COR-L47 (cell line): Measurements from ENCODE around the gene GABBR2.
"Not testable (repeated sequence)": the region's sequence is repeated elsewhere in the genome, so short reads cannot be mapped to it uniquely, and the experiment has no call there.

Experiments
- DNase-seq: peaks from one replicate; lab custom pipeline; 2025; lab: John Stamatoyannopoulos, UW

The GABBR2 gene

DNA sequence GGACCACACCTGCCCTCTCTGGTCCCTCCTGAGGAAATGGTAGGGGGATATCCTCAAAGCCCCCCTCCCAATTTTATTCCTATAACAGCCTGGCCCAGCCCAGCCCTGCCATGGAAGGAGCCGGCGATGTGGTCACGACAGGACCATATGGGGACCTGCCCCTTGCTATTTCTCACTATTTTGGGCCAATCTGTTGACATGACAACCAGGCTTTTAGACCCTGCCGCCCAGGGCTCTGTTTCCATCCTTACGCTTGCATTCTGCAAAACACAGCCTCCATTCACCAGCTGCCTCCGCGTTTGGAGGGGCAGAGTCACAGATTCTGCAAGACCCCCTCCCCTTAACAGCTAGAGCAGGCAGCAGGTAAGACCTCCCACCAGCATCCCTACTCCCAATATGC is 112.2 kb downstream of the GABBR2 start:
- no peak for DNase-seq

GRCh38 chr9:98594546-98595160 is 114.1 kb downstream of the GABBR2 start:
- no peak for DNase-seq

GRCh38 chr9:98593354-98594253 is 115.1 kb downstream of the GABBR2 start:
- no peak for DNase-seq

- no peak for DNase-seq
Measured at GRCh38 chr9:98591696-98592095, 117.0 kb downstream of the GABBR2 start.

- no peak for DNase-seq
Measured at GRCh38 chr9:98590101-98590500, 118.6 kb downstream of the GABBR2 start.

GRCh38 chr9:98589102-98589501 is 119.6 kb downstream of the GABBR2 start:
- DNase-seq, result no peak

- DNase-seq, result not testable (repeated sequence)
Measured at GRCh38 chr9:98584853-98585438, 123.8 kb downstream of the GABBR2 start.

- DNase-seq, result no peak
Measured at GRCh38 chr9:98584059-98584458, 124.7 kb downstream of the GABBR2 start.

DNA sequence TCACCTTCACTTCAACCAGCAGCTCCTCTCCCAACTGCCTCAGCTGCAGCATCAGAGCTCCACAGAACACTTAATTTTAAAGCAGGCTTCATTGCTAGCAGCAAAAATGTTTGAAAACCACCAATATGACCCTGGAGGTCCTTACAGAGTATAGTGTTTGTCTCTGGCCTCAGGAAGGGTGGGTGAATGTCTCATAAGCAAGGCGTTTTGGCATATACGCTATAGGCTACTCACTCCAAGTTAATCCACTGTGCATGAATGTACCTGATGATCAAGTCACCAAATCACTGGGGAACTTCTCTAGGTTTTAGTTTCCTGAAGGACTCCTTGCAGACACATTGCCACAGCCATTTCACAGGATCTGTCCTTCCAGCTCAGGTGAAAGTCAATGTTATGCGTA is 125.3 kb downstream of the GABBR2 start:
- DNase-seq, result no peak

- no peak for DNase-seq
Measured at GRCh38 chr9:98580956-98581355, 127.8 kb downstream of the GABBR2 start.

DNA sequence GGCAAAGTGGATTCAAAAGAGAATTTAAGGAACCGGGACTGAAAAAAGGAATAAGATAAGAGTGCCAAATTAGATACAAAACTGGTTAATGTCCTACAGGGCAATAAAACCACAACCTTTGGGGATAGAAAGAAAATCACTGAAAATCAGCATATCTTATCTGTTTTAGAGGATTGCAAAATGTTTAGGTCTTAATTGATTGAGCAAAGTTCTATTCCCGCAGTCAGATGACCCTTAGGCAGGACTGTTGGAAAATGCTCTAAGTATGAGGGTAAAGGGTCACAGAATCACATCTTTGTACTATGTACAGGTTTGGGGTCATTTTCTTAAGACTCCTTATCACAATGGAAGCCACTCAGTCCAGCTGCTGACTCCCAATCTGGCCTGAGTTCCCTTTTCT is 129.0 kb downstream of the GABBR2 start:
- no peak for DNase-seq

- DNase-seq, result no peak
Measured at GRCh38 chr9:98577446-98577845, 131.3 kb downstream of the GABBR2 start.

GRCh38 chr9:98576859-98577258 is 131.9 kb downstream of the GABBR2 start:
- no peak for DNase-seq

- DNase-seq, result no peak
Measured at GRCh38 chr9:98576354-98576753, 132.4 kb downstream of the GABBR2 start.

DNA sequence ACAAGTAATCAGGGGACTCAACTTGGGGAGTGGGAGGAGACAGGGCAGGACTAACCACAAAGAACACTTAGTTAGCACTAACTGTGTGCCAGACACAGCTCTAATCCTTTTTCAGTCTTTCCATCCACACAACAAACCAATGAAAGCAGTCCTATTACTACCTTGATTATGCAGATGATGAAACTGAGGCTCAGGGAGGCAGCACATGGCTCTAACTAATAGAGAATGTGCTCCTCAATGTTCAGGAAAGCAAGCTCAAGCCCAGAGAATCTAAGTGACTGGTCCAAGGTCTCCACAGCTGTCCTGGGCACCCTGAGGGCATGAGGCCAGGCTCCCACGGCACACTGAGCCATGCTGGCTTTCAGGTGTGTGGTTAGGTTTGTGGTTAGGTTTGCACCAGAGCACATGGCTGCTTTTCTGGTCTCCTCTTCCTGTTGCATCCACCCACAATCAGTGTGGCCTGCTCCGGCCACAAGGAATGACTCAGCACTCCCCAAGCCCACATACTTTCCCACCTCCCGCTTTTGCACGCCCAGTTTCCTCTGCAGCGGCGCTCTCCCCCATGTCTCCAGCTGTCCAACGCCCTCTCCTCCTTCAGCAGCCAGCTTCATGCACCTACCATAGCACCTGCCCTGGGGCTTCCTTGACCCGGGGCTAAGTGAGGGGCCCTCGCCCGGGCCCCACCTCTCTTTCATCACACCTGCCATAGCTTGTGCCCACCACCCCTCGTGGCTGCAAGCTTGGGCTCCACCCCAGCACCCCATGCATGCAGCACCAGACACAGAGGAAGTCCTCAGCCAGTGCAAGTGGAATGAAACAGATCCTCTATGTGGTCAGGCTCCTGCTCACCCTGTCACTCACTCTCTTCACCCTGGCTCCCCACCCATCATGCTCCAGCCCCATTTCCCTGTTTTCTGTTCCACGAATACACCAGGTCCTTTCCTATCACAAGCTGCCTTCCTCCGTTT is 133.1 kb downstream of the GABBR2 start:
- DNase-seq, result no peak

DNA sequence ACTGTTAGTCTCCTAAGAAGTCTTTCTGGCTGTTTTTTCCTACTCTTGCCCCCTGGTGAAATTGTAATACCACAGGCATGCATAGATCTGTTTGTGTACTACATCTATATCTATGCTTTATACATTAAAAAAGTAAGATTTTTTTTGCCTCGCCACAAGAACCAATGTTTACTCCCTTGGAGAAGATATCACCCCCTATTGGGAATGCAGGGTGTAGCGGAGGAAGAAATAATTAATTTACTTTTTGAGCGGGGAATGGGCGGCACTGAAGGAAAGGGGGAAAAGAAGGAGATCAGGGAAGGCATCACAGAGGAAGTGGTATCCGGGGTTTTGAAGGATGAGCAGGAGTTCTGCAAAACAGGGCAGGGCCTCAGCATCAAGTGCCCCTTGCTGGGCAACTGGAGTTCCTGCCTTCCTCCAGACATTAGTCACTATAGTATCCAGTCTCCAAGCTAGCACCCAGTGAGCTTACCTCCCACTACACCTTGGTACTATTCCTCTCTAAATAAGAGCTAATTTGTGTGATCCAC is 134.9 kb downstream of the GABBR2 start:
- DNase-seq, result no peak

DNA sequence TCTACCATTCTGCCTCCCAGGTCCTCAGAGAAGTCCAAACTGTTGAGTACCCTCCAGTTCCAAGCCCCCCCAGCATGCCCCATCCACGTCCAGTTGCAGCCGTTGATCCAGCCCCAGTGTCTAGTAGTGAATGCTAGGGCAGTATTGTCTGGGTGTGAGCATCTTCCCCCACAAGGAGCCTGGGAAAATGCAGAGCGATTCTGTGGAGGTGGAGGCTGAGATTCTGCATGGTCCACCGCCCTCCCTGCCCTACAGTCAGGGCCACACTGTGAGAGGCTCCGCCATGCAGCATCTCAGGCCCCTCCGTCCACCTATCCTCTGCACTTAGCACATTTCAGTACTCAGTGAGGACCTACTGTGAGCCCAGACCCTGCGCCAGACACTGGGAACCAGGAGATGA is 135.9 kb downstream of the GABBR2 start:
- no peak for DNase-seq

DNA sequence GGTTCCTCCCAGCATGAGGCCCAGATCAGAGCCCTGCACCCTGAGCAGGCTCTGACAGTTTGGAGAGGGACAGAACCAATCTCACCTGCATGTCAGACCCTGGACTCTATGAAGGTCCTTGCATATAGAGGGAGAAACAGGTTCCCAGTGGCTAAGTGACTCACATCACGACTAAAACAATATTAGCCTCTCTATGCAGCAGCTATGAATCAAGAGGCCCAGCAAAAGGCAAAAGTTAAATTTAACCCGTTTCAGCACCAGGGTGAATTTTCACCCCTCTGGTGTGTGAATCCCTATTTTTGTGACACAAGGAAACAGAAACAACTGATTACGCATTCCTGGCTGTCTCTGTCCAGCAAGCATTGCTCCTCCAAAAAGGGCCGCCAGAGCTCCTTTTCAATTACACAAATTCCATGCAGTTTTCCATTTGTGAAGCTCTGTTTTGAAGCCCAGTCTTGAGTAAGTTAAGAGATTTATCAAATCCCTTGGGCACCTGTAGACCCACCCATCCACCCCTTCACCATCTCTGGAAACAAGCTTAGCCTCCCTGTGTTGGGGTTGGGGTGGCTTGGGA is 136.6 kb downstream of the GABBR2 start:
- DNase-seq, result no peak

DNA sequence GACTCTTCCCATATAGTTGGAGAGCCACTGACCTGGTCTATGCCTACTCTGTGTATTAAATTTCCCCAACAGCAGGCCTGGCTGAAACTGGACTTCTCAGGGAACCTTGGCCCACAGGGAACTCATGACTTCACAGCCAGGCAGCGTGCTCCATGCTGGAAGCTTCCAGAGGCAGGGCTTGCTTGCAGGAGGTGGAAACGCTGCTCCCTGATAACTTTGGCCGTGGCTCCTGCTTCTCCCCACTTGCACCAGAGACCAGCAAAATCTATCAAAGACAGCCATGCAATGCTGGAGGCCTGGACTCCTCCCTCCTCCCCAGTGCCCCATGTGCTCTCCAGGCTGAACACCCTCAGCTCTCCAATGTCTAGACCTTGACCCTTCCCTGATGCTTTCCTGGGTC is 137.1 kb downstream of the GABBR2 start:
- DNase-seq, result no peak

DNA sequence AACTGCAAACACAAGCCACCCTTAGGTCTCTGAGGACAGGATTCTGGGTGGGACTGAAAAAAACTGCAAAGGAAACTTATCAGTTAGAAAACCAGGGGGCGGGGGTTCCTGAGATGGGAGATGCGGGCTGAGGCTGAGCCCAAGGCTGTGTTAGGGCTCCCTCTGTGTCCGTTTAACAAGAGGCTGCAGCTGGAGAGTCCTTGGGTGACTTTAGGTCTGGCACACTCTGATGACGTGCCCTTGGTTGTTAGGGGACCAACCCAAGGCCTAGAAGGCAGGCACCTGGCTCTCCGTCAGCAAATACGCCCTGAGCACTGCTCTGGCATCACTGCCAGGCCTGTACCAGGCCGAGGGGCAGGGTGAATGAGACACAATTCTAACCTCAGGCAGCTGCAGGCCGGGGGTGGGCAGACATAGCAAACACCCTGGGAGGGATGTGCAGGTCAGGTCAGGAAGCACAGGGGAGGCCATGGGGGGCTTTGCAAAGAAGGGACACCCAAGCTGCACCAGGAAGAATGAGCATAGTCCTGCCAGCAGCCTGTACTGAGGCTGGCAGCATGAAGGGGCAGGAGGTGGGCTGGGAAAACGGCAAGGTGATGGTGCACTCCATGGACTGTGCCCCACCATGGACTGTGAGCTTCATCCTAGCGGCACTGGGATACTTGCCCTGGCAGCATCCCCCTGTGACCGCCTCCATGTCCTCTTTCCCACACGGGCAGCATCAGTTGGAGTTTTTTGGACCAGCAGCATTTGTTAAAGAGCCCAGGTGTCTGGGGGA is 137.9 kb downstream of the GABBR2 start:
- no peak for DNase-seq

DNA sequence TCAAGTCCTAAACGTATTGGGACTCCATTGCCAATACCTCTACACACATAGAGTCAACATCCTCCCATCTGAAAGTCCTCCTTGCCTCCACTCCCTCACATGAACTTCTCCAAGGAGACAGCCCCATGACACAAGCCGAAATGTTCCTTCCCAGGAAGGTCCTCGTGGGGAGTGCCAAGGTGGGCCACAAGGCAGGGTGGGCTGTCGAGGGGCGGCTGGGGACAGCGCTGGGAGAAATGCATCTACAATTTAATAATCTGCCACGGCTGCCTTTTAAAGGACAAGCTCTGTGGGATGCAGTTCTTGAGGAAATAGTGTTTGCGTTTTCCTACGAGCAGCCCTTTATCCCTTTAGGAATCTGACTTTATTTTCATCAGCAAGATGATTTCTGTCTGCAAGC is 138.7 kb downstream of the GABBR2 start:
- no peak for DNase-seq
